CD1c-positive myeloid dendritic cell (primary cell): ENCODE measurements around the gene PLEKHH3.
"Not testable (repeated sequence)": the region's sequence is repeated elsewhere in the genome, so short reads cannot be mapped to it uniquely, and the experiment has no call there.

ENCODE experiments used
- DNase-seq: peaks from one replicate; pipeline ENCODE4 v3.0.0-alpha.2; 2016; ENCODE audit errors: extremely low spot score

The PLEKHH3 gene

GRCh38 chr17:42639525-42640113, 37.2 kb downstream of the PLEKHH3 start:
- DNase-seq = no peak

- no peak for DNase-seq
These were observed 43.8 kb downstream of the PLEKHH3 start for GRCh38 chr17:42632949-42633444.

GRCh38 chr17:42629411-42630009, 47.3 kb downstream of the PLEKHH3 start:
- no peak for DNase-seq

DNA sequence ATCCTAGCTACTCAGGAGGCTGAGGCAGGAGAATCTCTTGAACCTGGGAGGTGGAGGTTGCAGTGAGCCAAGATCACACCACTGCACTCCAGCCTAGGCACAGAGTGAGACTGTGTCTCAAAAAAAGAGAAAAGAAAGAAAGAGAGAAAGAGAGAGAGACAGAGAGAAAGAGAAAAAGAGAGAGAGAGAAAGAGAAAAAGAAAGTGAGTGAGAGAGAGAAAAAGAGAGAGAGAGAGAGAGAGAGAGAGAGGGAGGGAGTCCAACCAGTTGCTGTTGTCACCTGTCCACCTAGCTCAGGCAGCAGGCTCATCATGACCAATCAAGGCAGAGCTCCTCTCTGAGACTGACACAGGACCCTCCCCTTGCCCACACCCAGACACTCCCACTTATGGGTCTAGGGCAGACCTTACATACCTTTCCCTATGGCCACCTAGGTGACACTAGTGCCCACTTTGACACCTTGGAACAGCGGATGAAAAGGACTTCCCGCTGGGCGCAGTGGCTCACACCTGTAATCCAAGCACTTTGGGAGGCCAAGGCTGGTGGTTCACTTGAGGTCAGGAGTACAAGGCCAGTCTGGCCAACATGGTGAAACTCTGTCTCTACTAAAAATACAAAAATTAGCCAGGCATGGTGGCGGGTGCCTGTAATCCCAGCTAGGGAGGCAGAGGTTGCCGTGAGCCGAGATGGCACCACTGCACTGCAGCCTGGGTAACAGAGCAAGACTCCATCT, 49.6 kb downstream of the PLEKHH3 start:
- DNase-seq = not testable (repeated sequence)

- DNase-seq = no peak
These were observed 52.8 kb downstream of the PLEKHH3 start for GRCh38 chr17:42623732-42624596.

GRCh38 chr17:42623271-42623670, 53.5 kb downstream of the PLEKHH3 start:
- DNase-seq = no peak

- not testable (repeated sequence) for DNase-seq
These were observed 54.8 kb downstream of the PLEKHH3 start for GRCh38 chr17:42621987-42622386.

GRCh38 chr17:42618442-42619150, 58.2 kb downstream of the PLEKHH3 start:
- no peak for DNase-seq

DNA sequence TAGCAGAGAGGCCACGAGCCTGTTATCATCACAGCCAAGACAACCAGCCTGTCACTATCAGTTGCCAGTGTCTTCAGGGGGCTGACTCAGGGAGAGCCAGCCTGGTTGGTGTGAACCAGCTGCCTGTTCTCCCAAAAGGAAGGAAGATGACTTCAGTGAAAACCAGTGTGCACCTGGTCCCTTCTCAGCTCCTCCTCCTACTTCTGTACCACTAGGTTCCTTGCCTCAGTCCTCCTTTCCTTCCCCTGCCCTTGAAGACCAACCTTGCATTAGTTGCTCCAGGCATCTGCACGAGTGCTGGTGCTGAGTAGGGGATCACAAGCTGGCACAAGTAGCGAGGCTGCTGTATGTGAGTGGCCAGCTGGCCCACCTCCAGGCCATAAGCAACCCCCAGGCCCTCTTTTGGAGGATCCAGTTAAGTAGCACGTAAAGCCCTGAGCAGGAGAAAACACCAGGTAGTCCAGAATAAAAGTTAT, 58.8 kb downstream of the PLEKHH3 start:
- no peak for DNase-seq
